HG03060 (cell line): ENCODE results near the gene IGF1R.

Experiments used
- ATAC-seq: cut with Tn5 transposase; IDR thresholded peaks from one replicate; pipeline ENCODE4 v1.9.1; 2021; ENCODE audit warnings: low read depth, moderate number of reproducible peaks; ENCODE audit not compliant: unreplicated experiment

IGF1R gene

DNA sequence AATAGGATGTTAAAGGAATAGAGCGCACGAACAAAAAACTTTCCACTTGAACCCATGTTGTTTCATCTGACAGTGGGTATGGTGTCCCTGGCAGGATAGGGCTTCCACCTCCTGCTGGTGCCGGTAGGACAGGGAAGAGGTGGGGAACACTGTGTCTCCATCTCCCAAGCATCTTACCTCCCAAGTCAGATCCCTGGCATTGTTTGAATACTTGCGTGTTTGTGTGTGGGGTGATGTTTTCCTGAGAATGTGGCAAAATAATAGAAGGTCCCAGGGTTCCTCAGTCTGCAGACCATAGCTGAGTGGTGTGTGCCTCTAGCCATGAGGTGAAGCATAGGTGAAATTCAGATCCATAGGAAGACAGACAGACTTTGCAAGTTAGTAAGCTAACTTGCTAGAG lies 119.4 kb downstream of the IGF1R start:
- ATAC-seq: no peak

DNA sequence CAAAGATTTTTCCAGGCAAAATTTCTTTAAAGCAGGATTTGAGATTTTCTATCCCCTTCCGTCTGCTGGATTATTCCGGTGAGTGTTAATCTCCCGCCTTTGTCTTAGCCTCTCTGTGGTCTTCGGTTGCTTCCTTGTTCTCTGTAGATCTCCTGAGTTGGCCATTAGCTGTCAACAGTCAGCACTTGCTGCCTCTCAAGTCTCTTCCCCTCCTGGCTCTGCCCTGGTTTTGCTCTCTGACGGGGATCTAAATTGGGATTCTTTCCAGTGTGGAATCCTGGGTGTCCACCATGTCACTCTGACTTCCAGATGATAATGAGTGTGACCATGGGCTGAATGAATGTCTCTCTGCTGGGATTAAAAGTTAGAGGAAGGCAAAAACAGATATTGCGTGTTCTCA lies 121.5 kb downstream of the IGF1R start:
- ATAC-seq: no peak

DNA sequence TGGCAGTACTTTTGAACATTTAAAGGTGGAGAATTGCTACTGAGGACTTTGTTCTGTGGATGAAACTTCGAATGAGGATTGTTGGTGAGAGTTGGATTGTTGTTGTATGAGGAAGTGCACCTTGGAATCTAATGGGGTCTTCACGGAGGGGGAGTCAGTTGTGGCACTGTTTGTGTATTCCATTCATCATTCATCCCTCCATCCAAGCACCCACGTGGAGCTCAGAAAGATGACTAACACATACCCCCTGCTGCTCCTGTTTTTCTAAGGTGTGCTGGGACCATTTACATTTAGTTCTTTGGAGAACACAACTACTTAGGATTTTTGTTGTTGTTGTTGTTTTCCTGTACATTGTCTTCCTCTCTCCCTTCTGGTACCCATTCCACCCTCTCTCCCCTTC lies 122.6 kb downstream of the IGF1R start:
- ATAC-seq: no peak

GRCh38 chr15:98771541-98771940 lies 123.2 kb downstream of the IGF1R start:
- ATAC-seq: no peak

GRCh38 chr15:98772895-98773294 lies 124.6 kb downstream of the IGF1R start:
- ATAC-seq: no peak

DNA sequence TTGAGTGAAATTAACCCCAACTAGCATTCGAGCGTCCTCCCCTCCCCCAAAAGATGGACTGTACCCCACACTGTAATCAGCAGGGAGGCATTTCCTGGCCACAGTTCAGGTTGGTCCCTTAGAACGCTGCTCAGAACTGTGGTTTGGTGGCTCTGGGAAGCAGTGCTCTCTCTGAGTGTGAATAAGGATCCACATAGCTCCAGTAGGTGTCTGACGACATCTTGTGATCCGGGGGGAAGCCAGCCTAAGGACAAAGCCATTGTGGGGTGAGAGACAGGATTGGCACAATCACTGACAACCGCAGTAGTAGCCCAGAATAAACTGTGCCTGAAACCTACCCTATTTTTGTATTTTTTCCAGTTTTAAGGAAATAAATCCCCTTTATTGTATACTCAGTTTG lies 125.3 kb downstream of the IGF1R start:
- ATAC-seq: no peak

DNA sequence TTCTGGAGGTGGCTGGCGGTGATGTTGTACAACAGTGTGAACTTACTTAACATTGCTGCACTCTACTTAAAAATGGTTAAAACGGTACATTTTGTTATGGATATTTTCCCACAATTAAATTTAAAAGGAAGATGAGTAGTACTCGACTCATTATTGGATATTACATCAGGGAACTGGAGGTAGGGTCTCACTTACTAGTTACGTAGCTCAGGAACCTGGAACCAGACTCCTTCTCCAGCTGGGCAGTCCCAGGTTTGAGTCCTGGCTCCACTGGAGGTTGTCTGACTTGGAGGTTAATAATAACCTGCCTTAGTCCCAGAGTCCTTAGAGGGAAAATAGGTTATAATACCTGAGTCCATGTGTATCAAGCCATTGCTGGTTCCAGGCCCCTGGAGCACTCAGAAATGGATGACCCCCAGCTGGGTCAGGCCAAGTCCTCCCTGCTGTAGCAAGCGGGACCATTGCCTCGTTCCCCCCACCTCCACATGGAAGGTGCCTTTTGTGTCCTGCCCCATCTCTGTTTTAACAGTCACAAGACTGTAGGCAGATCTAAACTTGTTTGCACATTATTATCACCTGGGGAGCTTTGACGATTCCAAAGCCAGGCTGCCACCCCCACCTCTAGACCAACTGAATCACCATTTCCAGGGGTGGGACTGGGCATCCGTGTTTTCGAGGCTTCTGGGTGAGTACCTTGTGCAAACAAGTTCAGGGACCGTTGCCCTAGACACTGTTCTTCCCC lies 126.6 kb downstream of the IGF1R start:
- no peak for ATAC-seq

DNA sequence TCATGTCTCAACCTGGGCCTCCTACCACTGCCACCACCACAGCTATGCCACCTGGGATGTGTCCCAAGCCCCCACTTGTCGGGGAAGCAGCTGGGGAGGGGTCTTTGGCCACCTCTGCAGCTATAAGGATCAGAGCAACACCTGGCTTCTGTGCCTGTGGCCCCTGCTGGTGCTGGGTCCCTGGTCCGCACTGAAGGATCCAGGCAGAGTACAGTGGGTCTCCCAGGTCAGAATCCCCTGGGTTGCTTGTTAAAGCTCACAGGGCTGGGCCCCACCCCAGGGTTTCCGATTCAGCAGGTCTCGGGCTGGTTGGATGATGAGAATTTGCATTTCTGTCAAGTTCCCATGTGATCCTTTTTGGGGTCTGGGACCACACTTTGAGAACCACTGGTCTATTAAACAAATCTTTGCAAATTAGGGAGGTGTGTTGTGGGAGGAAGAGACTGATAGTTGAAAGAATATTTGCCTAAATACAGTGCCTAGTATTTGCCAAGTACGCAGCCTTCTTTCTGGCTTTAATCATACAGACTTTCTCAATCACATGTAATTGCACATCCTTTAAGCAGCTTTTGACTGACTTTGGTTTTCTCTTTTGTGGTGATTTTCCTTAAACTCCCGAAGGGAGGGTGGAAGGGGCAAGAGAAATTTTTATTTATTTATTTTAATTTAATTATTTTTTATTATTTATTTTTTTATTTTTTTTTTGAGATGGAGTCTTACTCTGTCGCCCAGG lies 127.3 kb downstream of the IGF1R start:
- no peak for ATAC-seq

DNA sequence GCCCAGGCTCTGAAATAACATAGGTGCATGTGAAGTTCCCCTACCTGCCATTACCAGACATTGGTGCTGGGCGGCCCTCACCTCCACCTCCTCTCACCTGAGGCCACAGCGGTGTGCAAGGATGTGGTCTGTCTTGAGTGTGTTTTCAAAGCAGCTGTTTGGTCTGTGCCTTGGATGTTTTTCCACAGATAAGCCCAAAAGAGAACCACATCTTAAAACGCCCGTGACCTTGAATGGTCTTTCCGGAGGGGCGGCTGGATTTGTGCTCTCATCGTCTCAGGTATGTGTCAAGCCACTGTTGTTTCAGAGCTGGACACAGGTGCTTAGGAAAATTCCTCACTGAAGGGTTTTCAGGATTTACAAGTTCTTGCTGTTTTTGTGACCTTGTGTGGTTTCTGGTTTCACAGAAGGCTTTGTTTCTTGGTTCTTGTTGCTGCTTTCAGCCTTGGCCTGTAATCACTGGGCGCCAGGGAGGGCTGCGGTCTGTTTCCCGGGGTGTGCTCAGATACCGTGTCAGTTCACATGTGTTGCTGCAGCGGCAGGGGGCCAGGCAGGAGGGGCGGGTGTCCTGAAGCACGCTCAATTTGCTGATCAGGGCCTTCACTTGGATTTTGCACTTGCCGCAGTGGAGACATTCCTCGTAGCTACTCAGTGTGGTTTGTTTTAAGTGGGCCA lies 128.4 kb downstream of the IGF1R start:
- peak; percentile 32 for ATAC-seq

DNA sequence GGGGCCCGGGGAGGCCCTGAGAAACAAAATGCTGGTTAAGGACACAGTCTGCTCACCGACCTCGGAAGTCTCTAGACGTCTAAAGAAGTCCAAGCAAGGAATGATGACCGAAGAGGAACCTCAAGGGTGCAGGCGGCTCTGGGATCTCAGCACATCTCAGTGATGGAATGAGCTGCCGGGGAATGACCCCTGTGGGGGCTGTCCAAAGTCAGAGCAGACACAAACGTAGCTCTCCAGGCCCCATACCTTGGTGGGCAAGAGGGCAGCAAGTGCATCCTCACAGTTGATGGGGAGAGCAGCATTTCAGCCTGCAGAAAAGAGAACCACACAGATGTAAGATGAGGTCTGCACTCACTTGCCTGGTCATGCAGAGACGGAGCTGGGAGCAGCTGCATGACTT lies 129.1 kb downstream of the IGF1R start:
- ATAC-seq: no peak

DNA sequence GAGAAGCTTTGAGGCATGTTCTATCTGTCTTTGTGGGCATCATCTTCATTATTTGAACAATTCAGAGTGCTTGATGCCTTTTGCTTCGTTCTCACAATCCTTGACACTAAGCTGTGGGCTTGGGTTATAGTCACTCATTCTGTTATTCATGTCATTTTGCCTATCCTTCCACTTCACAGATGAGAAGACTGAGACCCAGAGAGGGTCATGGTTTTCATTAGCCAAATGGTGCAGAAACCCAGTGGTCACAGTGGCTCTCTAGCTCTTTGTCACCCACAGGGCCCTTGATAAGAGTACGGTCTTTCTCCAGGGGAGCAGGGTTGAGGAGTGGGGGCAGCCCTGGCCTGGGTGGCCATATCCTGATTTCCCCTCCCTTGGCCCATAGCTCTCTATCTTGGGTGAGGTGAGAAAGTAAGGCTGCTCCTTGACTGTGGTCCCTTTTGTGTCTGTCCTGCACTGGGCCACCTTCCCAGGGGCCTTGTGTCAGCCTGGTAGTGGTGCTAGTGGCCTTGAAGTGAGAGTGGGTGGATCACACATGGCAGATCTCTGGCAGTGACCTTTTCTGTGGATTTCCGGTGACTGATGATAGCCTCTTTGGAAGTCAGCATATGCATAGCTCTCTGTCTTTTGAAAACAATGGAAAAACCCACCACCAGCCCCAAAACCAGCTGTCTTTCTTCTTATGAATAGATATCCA lies 130.1 kb downstream of the IGF1R start:
- no peak for ATAC-seq

DNA sequence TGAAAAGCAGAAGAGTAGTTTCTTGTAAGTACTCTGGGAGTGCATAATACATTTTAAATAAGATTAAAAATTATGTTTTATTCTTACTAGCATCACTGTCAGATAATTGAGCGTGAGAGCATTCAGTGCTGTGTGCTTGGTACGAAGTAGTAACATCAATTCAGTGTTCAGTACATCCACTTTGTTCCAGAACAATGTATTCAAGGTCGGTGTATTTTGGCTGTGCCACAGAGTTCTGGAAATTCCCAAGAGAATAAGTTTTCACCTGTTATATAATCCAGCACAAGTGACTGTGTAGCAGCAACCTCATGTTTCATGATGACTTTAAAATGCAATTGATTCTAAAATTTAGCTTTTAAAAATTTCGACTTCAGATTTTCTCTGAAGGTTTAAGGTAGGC lies 130.6 kb downstream of the IGF1R start:
- no peak for ATAC-seq

DNA sequence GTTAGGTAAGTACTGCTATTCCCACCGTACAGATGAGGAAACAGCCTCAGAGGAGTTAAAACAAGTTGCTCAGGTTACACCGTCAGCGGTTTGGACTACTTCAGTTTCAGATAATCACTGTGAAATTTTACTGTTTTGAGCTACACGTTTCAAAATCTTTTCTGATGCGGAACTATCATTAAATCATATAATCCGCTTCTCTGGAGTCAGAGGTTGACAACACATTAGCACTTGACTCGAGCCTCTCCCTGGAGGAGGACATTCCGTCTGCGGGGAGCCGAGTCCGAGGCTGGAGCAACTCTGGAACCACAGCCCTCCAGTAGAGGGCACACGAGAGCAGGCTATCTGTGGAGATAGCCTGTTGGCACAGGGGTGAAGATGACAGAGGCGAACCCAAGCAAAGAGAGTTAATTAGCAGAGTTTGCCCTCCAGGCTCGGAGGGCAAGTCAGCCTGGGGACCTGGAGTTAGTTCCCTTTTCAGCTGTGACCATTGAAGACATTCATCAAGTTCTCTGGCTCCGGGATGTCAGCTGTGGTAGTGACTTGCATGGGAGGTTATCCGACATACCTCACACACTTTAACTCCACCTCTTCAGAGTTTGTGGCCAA lies 131.2 kb downstream of the IGF1R start:
- ATAC-seq: no peak

GRCh38 chr15:98781838-98782237 lies 133.5 kb downstream of the IGF1R start:
- ATAC-seq: no peak

DNA sequence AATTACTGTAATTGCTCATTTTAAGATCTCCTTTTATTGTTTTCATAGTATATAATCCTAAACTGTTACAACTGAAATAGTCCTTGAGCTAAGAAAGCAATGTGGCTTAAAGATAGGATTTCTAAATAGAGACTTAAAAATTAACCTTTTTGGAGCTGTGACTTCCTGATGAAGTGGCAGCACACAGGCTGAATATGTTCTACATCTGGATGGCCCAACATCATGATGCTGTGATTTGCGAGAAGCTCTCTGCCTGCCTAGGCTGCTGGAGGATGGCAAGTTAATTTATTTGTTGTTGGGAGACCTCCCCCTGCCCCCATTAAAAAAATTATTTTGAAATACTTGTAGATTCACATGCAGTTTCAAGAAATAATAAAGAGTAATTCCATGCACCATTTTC lies 134.5 kb downstream of the IGF1R start:
- ATAC-seq: no peak

DNA sequence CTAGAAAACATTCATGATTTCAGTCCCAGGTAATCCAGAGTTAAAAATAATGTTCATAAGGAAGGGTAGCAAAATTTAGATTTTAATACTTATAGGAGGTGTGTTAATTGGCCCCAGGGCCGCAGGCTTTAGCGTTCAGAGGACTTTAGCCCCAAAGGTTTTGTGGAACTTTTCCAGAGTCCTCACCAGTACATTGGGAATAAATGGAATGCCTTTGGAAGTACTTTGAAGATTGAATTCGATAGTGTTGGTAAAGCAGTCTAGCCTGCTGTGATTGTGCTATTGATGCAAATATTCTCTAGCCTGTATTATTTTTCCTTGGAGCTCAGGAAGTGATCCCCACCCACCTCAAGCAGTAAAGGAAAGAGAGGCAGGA lies 137.1 kb downstream of the IGF1R start:
- ATAC-seq: no peak

GRCh38 chr15:98785807-98786621 lies 137.7 kb downstream of the IGF1R start:
- peak; percentile 74 for ATAC-seq

- ATAC-seq: no peak
These were observed 138.4 kb downstream of the IGF1R start for GRCh38 chr15:98786717-98787116.

GRCh38 chr15:98787194-98787593 lies 138.9 kb downstream of the IGF1R start:
- ATAC-seq: no peak
